RWPE2 (cell line): ENCODE measurements around the gene VASH1.

Experiments used
- ATAC-seq: fragments of 200-7000 bp; cut with Tn5 transposase; 3 replicates; pipeline ENCODE4 v1.9.1; 2021; ENCODE audit warnings: low read depth
- DNase-seq: peaks from one replicate; pipeline ENCODE4 v3.0.0-alpha.2; 2020; ENCODE audit warnings: low spot score
- H3K27ac ChIP-seq: fragments of 450-650 bp; 2 replicates; pipeline ENCODE4 v1.5.1; 2017; ENCODE audit warnings: mild to moderate bottlenecking; ENCODE audit not compliant: poor library complexity, severe bottlenecking
- H3K27me3 ChIP-seq: fragments of 250-450 bp; sonication (Bioruptor Pico); 2 replicates; pipeline ENCODE4 v1.5.1; 2021; ENCODE audit warnings: mild to moderate bottlenecking, moderate library complexity; ENCODE audit not compliant: insufficient read depth, poor library complexity, severe bottlenecking
- H3K36me3 ChIP-seq: fragments of 250-450 bp; sonication (Bioruptor Pico); 2 replicates; pipeline ENCODE4 v1.5.1; 2020; ENCODE audit warnings: low read depth, mild to moderate bottlenecking, moderate library complexity
- H3K4me1 ChIP-seq: fragments of 250-450 bp; sonication (Bioruptor Pico); 2 replicates; pipeline ENCODE4 v1.5.1; 2021; ENCODE audit warnings: mild to moderate bottlenecking, moderate library complexity; ENCODE audit not compliant: insufficient read depth, poor library complexity, severe bottlenecking
- H3K4me3 ChIP-seq: fragments of 250-450 bp; sonication (Bioruptor Pico); 2 replicates; pipeline ENCODE4 v1.5.1; 2021; ENCODE audit warnings: mild to moderate bottlenecking, moderate library complexity; ENCODE audit not compliant: severe bottlenecking
- H3K9me3 ChIP-seq: fragments of 250-450 bp; sonication (Bioruptor Pico); 2 replicates; pipeline ENCODE4 v1.5.1; 2021; ENCODE audit warnings: mild to moderate bottlenecking, moderate library complexity; ENCODE audit not compliant: severe bottlenecking
- CTCF ChIP-seq: fragments of 450-650 bp; IDR thresholded peaks from one replicate; pipeline ENCODE4 v1.5.1; 2017; ENCODE audit warnings: mild to moderate bottlenecking, moderate library complexity; ENCODE audit not compliant: poor library complexity, severe bottlenecking

The VASH1 gene

GRCh38 chr14:76780875-76781647 is 19.8 kb downstream of the VASH1 start:
- Histone ChIP-seq H3K36me3 (peaks cover 3% of the 10 kb centered on the region; the same call in 1 of the 2 replicates), H3K4me3 (no peak overlapping the region), H3K4me1 (peaks cover 6% of the 10 kb centered on the region), H3K27me3 (no peaks in the 10 kb centered on the region), H3K9me3 (no peaks in the 10 kb centered on the region), H3K27ac (no peak overlapping the region)
- ATAC-seq (no peak), DNase-seq (no peak)
- no peak for TF ChIP-seq CTCF

- TF ChIP-seq CTCF, result no peak
- Histone ChIP-seq H3K4me3 (no peak overlapping the region), H3K9me3 (no peaks in the 10 kb centered on the region), H3K36me3 (peaks cover 6% of the 10 kb centered on the region), H3K27ac (no peak overlapping the region), H3K27me3 (no peaks in the 10 kb centered on the region), H3K4me1 (peaks cover 6% of the 10 kb centered on the region)
- DNase-seq, result no peak
- ATAC-seq, result peak; percentile 11; the same call in 1 of the 3 replicates
Observed at GRCh38 chr14:76781648-76782051, 20.4 kb downstream of the VASH1 start.

- Histone ChIP-seq H3K27me3 (no peaks in the 10 kb centered on the region), H3K9me3 (no peaks in the 10 kb centered on the region), H3K4me3 (no peak overlapping the region), H3K4me1 (peaks cover 6% of the 10 kb centered on the region), H3K27ac (no peak overlapping the region), H3K36me3 (peaks cover 11% of the 10 kb centered on the region)
- no peak for TF ChIP-seq CTCF
- DNase-seq (no peak), ATAC-seq (no peak)
Observed at GRCh38 chr14:76782115-76782884, 21.0 kb downstream of the VASH1 start.

GRCh38 chr14:76782885-76783566 is 21.8 kb downstream of the VASH1 start:
- no peak for TF ChIP-seq CTCF
- H3K36me3 ChIP-seq, result peaks cover 11% of the 10 kb centered on the region
- no peak overlapping the region for H3K4me3 ChIP-seq
- H3K9me3 ChIP-seq, result no peaks in the 10 kb centered on the region
- ATAC-seq, result no peak
- peaks cover 6% of the 10 kb centered on the region for H3K4me1 ChIP-seq
- no peak for DNase-seq
- no peaks in the 10 kb centered on the region for H3K27me3 ChIP-seq
- H3K27ac ChIP-seq, result no peak overlapping the region
